ENCODE results near the gene CNST.
"Not testable (repeated sequence)": the region's sequence is repeated elsewhere in the genome, so short reads cannot be mapped to it uniquely, and the experiment has no call there.

Gene CNST

GRCh38 chr1:246629030-246629429 is 62.8 kb downstream of the CNST start:
- TF ChIP-seq Cebpa-rat (IDR thresholded peaks at IDR 0.05): no peak
- H4K20me1 ChIP-seq: no peaks in the 10 kb centered on the region; a peak in 1 of 22 replicates
- H3K9ac ChIP-seq: no peak overlapping the region
- H3K9me3 ChIP-seq (replicated peaks in 1 of 11): peaks cover 0 to 11% (median 9%) of the 10 kb centered on the region in 11 experiments; a peak in 15 of 22 replicates
- peaks cover 62 to 98% (median 89%) of the 10 kb centered on the region in 11 experiments for H3K36me3 ChIP-seq
- H3K4me2 ChIP-seq: peak overlapping the region in 1 of 11 experiments; percentile 27; a peak in 1 of 22 replicates
- no peaks in the 10 kb centered on the region for H3K27me3 ChIP-seq
- H3K4me1 ChIP-seq: peaks cover 0 to 10% (median 7%) of the 10 kb centered on the region in 10 experiments; a peak in 12 of 20 replicates
- H3K4me3 ChIP-seq: no peak overlapping the region
- no peak overlapping the region for H3K27ac ChIP-seq

DNA sequence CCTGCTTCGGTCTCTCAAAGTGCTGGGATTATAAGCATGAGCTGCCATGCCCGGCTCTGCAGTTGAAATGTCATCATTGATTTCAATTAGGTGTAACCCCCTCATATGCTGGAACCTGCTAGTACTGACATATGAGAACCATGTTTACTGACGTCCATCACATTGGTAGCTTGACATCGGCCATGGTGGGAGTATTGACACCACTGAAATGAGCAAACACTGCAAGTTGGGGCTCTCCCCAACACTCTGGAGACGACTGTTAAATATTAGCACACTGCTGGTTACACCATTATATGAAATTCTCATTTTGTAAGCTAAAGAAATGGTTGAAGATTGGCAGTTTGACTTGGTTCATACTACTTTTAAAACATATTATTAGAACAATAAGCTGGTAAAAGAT is 63.7 kb downstream of the CNST start:
- H3K9me3 ChIP-seq (replicated peaks in 1 of 11): peaks cover 9 to 20% (median 18%) of the 10 kb centered on the region in 11 experiments

GRCh38 chr1:246631426-246631825 is 65.2 kb downstream of the CNST start:
- Histone ChIP-seq H3K4me2 (no peak overlapping the region), H4K20me1 (no peaks in the 10 kb centered on the region; a peak in 1 of 22 replicates), H3K4me3 (no peak overlapping the region), H3K27ac (no peak overlapping the region), H3K9me3 (replicated peaks in 1 of 11) (peaks cover 22 to 34% (median 29%) of the 10 kb centered on the region in 11 experiments), H3K27me3 (no peaks in the 10 kb centered on the region), H3K4me1 (peaks cover 0 to 10% (median 7%) of the 10 kb centered on the region in 10 experiments; a peak in 12 of 20 replicates), H3K9ac (no peak overlapping the region), H3K36me3 (peaks cover 63 to 97% (median 91%) of the 10 kb centered on the region in 11 experiments)
- no peak for TF ChIP-seq Cebpa-rat (IDR thresholded peaks at IDR 0.05)

More for the DNA sequence above, 63.7 kb downstream of the CNST start:
- no peak for TF ChIP-seq Cebpa-rat (IDR thresholded peaks at IDR 0.05)
- H3K4me1 ChIP-seq: peaks cover 0 to 10% (median 7%) of the 10 kb centered on the region in 10 experiments; a peak in 12 of 20 replicates
- no peaks in the 10 kb centered on the region; a peak in 1 of 22 replicates for H4K20me1 ChIP-seq
- no peak overlapping the region for H3K9ac ChIP-seq
- H3K4me3 ChIP-seq: no peak overlapping the region
- H3K4me2 ChIP-seq: no peak overlapping the region
- peaks cover 62 to 98% (median 91%) of the 10 kb centered on the region in 11 experiments for H3K36me3 ChIP-seq
- no peak overlapping the region for H3K27ac ChIP-seq
- no peaks in the 10 kb centered on the region for H3K27me3 ChIP-seq

DNA sequence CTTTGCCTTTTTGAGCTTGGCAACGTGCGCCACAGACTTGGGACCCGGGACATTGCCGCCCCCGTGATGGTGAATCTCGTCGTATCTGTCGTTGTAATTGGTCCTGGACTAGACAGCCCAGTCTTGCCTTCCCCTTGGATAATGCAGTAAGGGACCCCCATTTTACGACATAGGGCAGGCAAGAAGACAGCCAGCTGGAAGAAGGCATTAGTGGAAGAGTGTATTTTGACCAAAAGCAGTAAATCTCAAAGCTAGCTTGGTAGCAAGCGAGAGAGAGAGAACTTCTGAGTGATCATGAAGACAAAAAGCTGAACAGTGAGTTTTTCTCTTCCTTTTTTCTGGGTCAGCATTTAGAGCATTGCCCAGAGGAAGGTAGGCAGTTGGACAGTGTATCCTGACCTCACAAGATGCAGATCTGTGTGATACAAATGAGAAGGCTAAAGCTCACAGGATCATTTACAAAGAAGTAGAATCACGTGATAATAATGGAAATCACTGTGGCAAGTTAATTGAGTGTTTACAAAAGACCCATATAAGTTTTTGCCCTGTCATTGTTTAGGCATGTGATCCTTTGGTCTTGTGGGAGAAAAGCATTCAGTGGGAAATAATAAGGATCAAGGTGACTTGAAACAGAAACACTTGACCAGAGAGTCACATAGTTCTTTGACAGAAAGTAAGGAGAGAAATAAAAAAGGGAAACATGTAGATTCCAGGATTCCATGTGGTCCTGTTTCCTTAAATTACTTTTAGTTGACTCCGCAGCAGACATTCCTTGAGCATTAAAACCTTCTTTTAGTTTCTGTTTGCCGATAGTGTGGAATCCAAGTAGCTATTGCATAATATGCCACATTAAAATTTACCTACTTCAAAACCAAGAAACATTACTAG is 66.3 kb downstream of the CNST start:
- no peaks in the 10 kb centered on the region for H3K27me3 ChIP-seq
- H3K36me3 ChIP-seq: peaks cover 63 to 97% (median 91%) of the 10 kb centered on the region in 11 experiments
- no peak overlapping the region for H3K4me3 ChIP-seq
- peak overlapping the region in 2 of 11 experiments; percentile 3 to 21; a peak in 1 of 22 replicates for H3K27ac ChIP-seq
- peaks cover 0 to 10% (median 7%) of the 10 kb centered on the region in 10 experiments; a peak in 12 of 20 replicates for H3K4me1 ChIP-seq
- peaks cover 33 to 45% (median 39%) of the 10 kb centered on the region in 11 experiments for H3K9me3 ChIP-seq (replicated peaks in 1 of 11)
- no peak for TF ChIP-seq Cebpa-rat (IDR thresholded peaks at IDR 0.05)
- no peak overlapping the region for H3K9ac ChIP-seq
- peak overlapping the region in 2 of 11 experiments; percentile 24 to 34; a peak in 3 of 22 replicates for H3K4me2 ChIP-seq
- H4K20me1 ChIP-seq: no peaks in the 10 kb centered on the region; a peak in 1 of 22 replicates

GRCh38 chr1:246634659-246635058 is 68.4 kb downstream of the CNST start:
- not testable (repeated sequence) for H3K4me2 ChIP-seq, H3K27me3 ChIP-seq, H3K9ac ChIP-seq, H3K4me3 ChIP-seq, H3K27ac ChIP-seq
- Histone ChIP-seq H3K36me3 (peaks cover 67 to 97% (median 91%) of the 10 kb centered on the region in 11 experiments), H3K4me1 (peaks cover 0 to 10% (median 5%) of the 10 kb centered on the region in 10 experiments; a peak in 10 of 20 replicates), H3K9me3 (replicated peaks in 1 of 11) (peaks cover 33 to 67% (median 54%) of the 10 kb centered on the region in 11 experiments), H4K20me1 (peaks cover 0 to 18% (median 0%) of the 10 kb centered on the region in 11 experiments; a peak in 4 of 22 replicates)

- Histone ChIP-seq H3K36me3 (peaks cover 74 to 100% (median 85%) of the 10 kb centered on the region in 11 experiments), H3K4me1 (peaks cover 0 to 12% (median 6%) of the 10 kb centered on the region in 10 experiments; a peak in 6 of 20 replicates), H3K9ac (no peak overlapping the region), H3K9me3 (replicated peaks in 1 of 11) (peaks cover 32 to 71% (median 61%) of the 10 kb centered on the region in 11 experiments), H4K20me1 (peaks cover 0 to 18% (median 0%) of the 10 kb centered on the region in 11 experiments; a peak in 4 of 22 replicates), H3K4me2 (peak overlapping the region in 3 of 11 experiments; percentile 4 to 15 (median 12); a peak in 2 of 22 replicates), H3K4me3 (no peak overlapping the region), H3K27me3 (no peaks in the 10 kb centered on the region), H3K27ac (no peak overlapping the region)
- TF ChIP-seq Cebpa-rat (IDR thresholded peaks at IDR 0.05): no peak
Measured at GRCh38 chr1:246638941-246639655, 72.8 kb downstream of the CNST start.

- H3K9me3 ChIP-seq (replicated peaks in 1 of 11): peaks cover 26 to 67% (median 55%) of the 10 kb centered on the region in 11 experiments
- peak overlapping the region in 3 of 11 experiments; percentile 4 to 15 (median 12); a peak in 2 of 22 replicates for H3K4me2 ChIP-seq
- H3K4me3 ChIP-seq: no peak overlapping the region
- no peak for TF ChIP-seq Cebpa-rat (IDR thresholded peaks at IDR 0.05)
- no peaks in the 10 kb centered on the region for H3K27me3 ChIP-seq
- H4K20me1 ChIP-seq: peaks cover 0 to 18% (median 0%) of the 10 kb centered on the region in 11 experiments; a peak in 4 of 22 replicates
- no peak overlapping the region for H3K27ac ChIP-seq
- H3K9ac ChIP-seq: no peak overlapping the region
- H3K36me3 ChIP-seq: peaks cover 74 to 100% (median 85%) of the 10 kb centered on the region in 11 experiments
- peaks cover 0 to 12% (median 6%) of the 10 kb centered on the region in 10 experiments; a peak in 6 of 20 replicates for H3K4me1 ChIP-seq
Measured at GRCh38 chr1:246639732-246640131, 73.5 kb downstream of the CNST start.

- Histone ChIP-seq H4K20me1 (peaks cover 0 to 18% (median 0%) of the 10 kb centered on the region in 11 experiments; a peak in 4 of 22 replicates), H3K9ac (no peak overlapping the region), H3K4me1 (peaks cover 0 to 13% (median 6%) of the 10 kb centered on the region in 10 experiments; a peak in 6 of 20 replicates), H3K4me3 (no peak overlapping the region), H3K4me2 (no peak overlapping the region), H3K9me3 (replicated peaks in 1 of 11) (peaks cover 16 to 59% (median 46%) of the 10 kb centered on the region in 11 experiments), H3K27ac (no peak overlapping the region), H3K27me3 (no peaks in the 10 kb centered on the region), H3K36me3 (peaks cover 71 to 100% (median 83%) of the 10 kb centered on the region in 11 experiments)
- no peak for TF ChIP-seq Cebpa-rat (IDR thresholded peaks at IDR 0.05)
Measured at GRCh38 chr1:246640747-246641146, 74.5 kb downstream of the CNST start.
